ENCODE data around the gene PTRH1. TPM values are rescaled to one million over a fixed set of nuclear protein-coding genes. Genes with fewer than 3 reads are reported as not detected.

Gene PTRH1
- polyA plus RNA-seq, 3 donors from 2014 or later, result 36.6 to 40.6 (median 39.7) TPM

DNA sequence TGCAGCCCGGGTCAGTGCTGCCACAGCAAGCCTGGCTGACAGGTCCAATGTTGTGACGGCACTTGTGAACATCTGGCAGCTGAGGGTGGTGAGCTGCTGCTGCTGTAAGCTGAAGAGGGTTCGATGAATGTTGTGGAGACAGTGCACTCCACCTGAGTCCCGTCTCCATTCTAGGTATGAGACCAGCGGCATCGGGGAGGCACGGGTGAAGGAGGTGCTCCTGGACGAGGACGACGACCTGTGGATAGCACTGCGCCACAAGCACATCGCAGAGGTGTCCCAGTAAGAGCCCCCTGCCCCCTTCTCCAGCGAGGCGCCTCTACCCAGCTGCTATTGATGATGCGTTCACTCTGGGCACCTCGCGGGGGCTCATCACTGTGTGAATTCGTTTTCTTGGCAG is 47.6 kb downstream of the PTRH1 start:
- peaks cover 0 to 2% (median 0%) of the 10 kb centered on the region in 3 donors for H3K27me3 Mint-ChIP-seq (ENCODE audit: low read depth in 3 of 3)
- H3K27ac Mint-ChIP-seq, result no peak overlapping the region
- no peak overlapping the region for H3K4me3 Mint-ChIP-seq
- DNase-seq, result no peak
- H3K9me3 Mint-ChIP-seq, result no peaks in the 10 kb centered on the region
- H3K36me3 Mint-ChIP-seq, result no peaks in the 10 kb centered on the region
- no peaks in the 10 kb centered on the region for H3K4me1 Mint-ChIP-seq

DNA sequence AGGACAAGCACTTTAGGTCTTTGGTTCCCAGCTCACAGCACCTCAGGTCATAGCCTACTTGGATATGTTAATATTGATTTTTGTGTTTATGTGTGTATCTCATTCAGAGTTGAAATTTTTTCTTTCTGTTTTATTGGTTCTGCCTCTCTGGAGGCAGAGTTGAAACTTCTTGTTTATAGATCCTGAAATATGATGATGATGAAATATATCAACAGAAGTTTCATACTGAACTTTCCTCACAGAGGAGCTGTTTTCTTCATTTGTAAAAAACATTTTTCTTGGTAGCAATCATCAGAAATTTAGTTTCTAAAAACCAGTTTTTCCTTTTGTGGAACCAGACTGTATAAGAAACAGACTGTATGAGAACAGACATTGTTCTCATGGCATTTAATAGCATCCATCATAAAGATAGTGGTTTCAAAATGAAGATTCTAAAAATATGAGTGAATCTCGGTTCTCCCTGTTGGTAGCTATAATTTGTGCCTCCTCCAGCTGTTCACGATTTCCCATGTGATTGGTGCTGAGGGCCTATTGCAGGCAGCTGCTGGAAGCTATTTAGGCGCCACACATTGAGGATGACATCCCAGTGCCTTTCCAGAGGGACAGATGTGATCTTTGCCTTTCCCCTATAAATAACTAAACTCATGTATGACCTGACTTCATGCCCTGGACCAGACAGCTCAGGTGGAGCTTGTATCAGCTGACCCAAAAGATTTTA is 48.2 kb downstream of the PTRH1 start:
- no peaks in the 10 kb centered on the region for H3K4me1 Mint-ChIP-seq
- no peak overlapping the region for H3K4me3 Mint-ChIP-seq
- H3K9me3 Mint-ChIP-seq, result no peaks in the 10 kb centered on the region
- DNase-seq, result no peak
- H3K36me3 Mint-ChIP-seq, result no peaks in the 10 kb centered on the region
- H3K27ac Mint-ChIP-seq, result no peak overlapping the region
- H3K27me3 Mint-ChIP-seq (ENCODE audit: low read depth in 3 of 3), result peaks cover 0 to 4% (median 2%) of the 10 kb centered on the region in 3 donors

DNA sequence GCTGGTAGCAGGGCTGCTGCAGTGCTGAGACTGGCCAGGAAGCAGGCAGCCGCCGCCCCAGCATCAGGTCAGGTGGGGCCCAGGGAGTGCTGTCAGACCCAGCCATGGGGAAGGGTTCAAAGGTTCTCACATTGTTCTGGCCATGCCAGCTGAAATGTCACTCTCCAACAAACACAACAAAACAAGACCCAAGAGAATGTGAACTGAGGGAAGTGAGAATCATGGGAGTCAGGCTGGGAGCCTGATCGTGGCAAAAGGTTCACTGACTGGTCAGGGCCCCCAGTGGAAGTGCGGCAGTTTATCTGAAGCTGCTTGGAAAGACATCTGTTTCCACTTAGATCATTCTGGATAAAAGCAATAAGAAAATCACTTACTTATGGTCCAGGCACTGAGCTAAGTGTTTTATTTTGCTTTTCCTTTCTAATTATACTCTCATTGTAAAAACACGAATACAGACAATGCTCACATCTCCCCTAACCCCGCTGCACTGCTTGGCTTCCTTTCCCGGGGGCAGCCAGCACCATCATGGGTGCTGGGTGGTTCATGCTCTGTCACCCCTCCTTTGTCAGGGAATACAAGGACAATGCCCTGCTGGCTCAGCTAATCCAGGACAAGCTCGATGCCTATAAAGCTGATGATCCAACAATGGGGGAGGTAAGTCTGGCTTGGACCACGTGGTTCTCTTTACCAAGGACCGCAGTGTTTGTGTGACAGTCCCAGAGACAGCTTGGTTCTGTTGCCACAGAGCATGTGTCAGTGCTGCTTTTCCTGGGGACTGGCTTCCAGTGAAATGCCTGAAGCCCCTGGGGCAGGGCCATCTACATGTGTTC is 50.6 kb downstream of the PTRH1 start:
- H3K27ac Mint-ChIP-seq, result no peak overlapping the region

GRCh38 chr9:127664324-127664677 is 51.2 kb downstream of the PTRH1 start:
- H3K4me1 Mint-ChIP-seq, result no peaks in the 10 kb centered on the region
- no peak for DNase-seq
- H3K27me3 Mint-ChIP-seq (ENCODE audit: low read depth in 3 of 3), result peaks cover 0 to 4% (median 2%) of the 10 kb centered on the region in 3 donors
- H3K27ac Mint-ChIP-seq, result no peak overlapping the region
- H3K36me3 Mint-ChIP-seq, result no peaks in the 10 kb centered on the region
- H3K4me3 Mint-ChIP-seq, result no peak overlapping the region
- no peaks in the 10 kb centered on the region for H3K9me3 Mint-ChIP-seq

More for the DNA sequence above, 50.6 kb downstream of the PTRH1 start:
- H3K4me1 Mint-ChIP-seq, result no peaks in the 10 kb centered on the region
- H3K36me3 Mint-ChIP-seq, result no peaks in the 10 kb centered on the region
- no peak overlapping the region for H3K4me3 Mint-ChIP-seq
- H3K9me3 Mint-ChIP-seq, result no peaks in the 10 kb centered on the region
- no peak for DNase-seq
- peaks cover 0 to 4% (median 2%) of the 10 kb centered on the region in 3 donors for H3K27me3 Mint-ChIP-seq (ENCODE audit: low read depth in 3 of 3)

Other genes with a start within 250 kb of the PTRH1 start
- under 1 TPM in 2 of 3 donors, not detected in 1; 0.59 to 0.99 TPM for gene STXBP1, start 103.4 kb downstream of the PTRH1 start, polyA plus RNA-seq
- gene CFAP157, start 8.7 kb downstream of the PTRH1 start, polyA plus RNA-seq, result under 1 TPM in 2 of 3 donors, not detected in 1; 0.24 to 0.25 TPM
- 1 to 10 TPM in 2 of 3 donors, not detected in 1; 1.3 to 2.4 TPM for gene TTC16, start 416 bp upstream of the PTRH1 start, polyA plus RNA-seq
- gene TOR2A, start 19.6 kb upstream of the PTRH1 start, polyA plus RNA-seq, result 10 to 100 TPM; 38.9 to 55.1 (median 49.9) TPM
- 10 to 100 TPM; 16.9 to 86.2 (median 18.7) TPM for gene SH2D3C, start 63.0 kb upstream of the PTRH1 start, polyA plus RNA-seq
- gene CDK9, start 70.4 kb upstream of the PTRH1 start, polyA plus RNA-seq, result 10 to 100 TPM; 44.6 to 83.1 (median 58.1) TPM
- 10 to 100 TPM; 77.3 to 97.7 (median 89.1) TPM for gene FPGS, start 87.2 kb upstream of the PTRH1 start, polyA plus RNA-seq
- gene ENG, start 139.0 kb upstream of the PTRH1 start, polyA plus RNA-seq, result 10 to 100 TPM in 1 of 3 donors, 1 to 10 TPM in 2; 7.2 to 12.1 (median 8.6) TPM
- gene AK1, start 162.0 kb upstream of the PTRH1 start, polyA plus RNA-seq, result 1 to 10 TPM in 1 of 3 donors, under 1 TPM in 1, not detected in 1; 0.12 to 1.0 TPM
- gene ST6GALNAC6, start 183.9 kb upstream of the PTRH1 start, polyA plus RNA-seq, result 10 to 100 TPM; 84.0 to 97.8 (median 94.1) TPM
- 10 to 100 TPM in 1 of 3 donors, 1 to 10 TPM in 2; 8.7 to 20.1 (median 9.1) TPM for gene ST6GALNAC4, start 201.4 kb upstream of the PTRH1 start, polyA plus RNA-seq
- gene PIP5KL1, start 215.1 kb upstream of the PTRH1 start, polyA plus RNA-seq, result under 1 TPM in 2 of 3 donors, not detected in 1; 0.14 to 0.18 TPM
- gene DPM2, start 222.2 kb upstream of the PTRH1 start, polyA plus RNA-seq, result 10 to 100 TPM; 48.0 to 79.7 (median 59.8) TPM